ENCODE measurements around the gene GRM8. TPM values are rescaled to one million over a fixed set of nuclear protein-coding genes. Genes with fewer than 3 reads are reported as not detected.

The GRM8 gene
- total and polyA plus RNA-seq, 4 experiments from 2014 or later, result not detected

DNA sequence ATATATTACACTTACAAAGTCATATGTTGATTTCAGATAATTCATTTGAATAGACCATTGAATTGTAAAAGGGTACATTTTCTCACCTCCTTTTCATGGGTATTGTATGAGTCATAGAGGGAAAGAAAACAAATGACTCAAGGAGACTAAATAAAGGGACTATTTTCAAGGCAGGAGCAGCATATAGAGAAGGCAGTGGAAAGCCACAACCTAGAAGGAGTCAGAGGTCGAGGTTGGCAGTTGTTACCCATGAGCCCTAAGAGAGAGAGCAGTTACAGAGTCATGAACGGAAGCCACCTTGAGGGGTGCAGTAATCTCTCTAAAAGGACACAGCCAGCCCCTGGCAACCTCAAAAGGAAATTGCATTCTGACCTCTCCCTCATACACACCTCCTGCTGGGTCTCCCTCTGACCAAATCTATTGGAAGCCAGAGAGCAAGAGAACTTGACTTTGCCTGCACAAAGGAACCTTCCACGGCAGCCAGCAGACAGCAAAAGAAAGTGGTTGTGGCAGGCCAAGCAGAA, 137.9 kb downstream of the GRM8 start:
- Histone ChIP-seq H3K27ac (ENCODE audit: low read depth, low read length) (no peak overlapping the region), H3K9me3 (ENCODE audit: control insufficient read depth in 1 of 2, low read length in 2 of 2) (no peaks in the 10 kb centered on the region), H3K27me3 (ENCODE audit: insufficient read depth, low read length) (no peaks in the 10 kb centered on the region), H3K4me1 (ENCODE audit: insufficient read depth, low read length) (no peaks in the 10 kb centered on the region), H3K4me3 (ENCODE audit: low read length in 2 of 2) (no peak overlapping the region), H3K36me3 (ENCODE audit: insufficient read depth, low read length) (no peaks in the 10 kb centered on the region)
- ChIA-PET CTCF (ENCODE audit: partially characterized antibody) (no interaction called here), POLR2A (ENCODE audit: partially characterized antibody) (no interaction called here)
- intact Hi-C loops (cut with micrococcal nuclease), result no loop called here
- H3K27me3 Mint-ChIP-seq, result peaks cover 3 to 11% of the 10 kb centered on the region in 2 donors
- H3K4me1 Mint-ChIP-seq, result no peaks in the 10 kb centered on the region
- H3K36me3 Mint-ChIP-seq, result no peaks in the 10 kb centered on the region
- H3K9me3 Mint-ChIP-seq, result peaks cover 0 to 8% (median 2%) of the 10 kb centered on the region in 8 donors
- DNase-seq, result no peak
- H3K4me3 Mint-ChIP-seq, result no peak overlapping the region
- no peak overlapping the region for H3K27ac Mint-ChIP-seq

- peaks cover 0 to 3% of the 10 kb centered on the region in 2 donors for H3K9me3 ChIP-seq (ENCODE audit: control insufficient read depth in 1 of 2, low read length in 2 of 2)
- H3K4me3 Mint-ChIP-seq, result no peak overlapping the region
- H3K27me3 ChIP-seq (ENCODE audit: insufficient read depth, low read length), result no peaks in the 10 kb centered on the region
- H3K4me1 Mint-ChIP-seq, result peaks cover 0 to 3% (median 0%) of the 10 kb centered on the region in 4 donors
- peak in 4 of 5 donors; percentile 7 to 32 (median 29) for DNase-seq
- no peaks in the 10 kb centered on the region for H3K36me3 Mint-ChIP-seq
- no peak overlapping the region for H3K27ac Mint-ChIP-seq
- intact Hi-C loops (cut with micrococcal nuclease), result no loop called here
- peaks cover 9 to 19% (median 11%) of the 10 kb centered on the region in 8 donors for H3K9me3 Mint-ChIP-seq
- H3K27ac ChIP-seq (ENCODE audit: low read depth, low read length), result no peak overlapping the region
- ChIA-PET CTCF (ENCODE audit: partially characterized antibody) (interaction anchor here (0.5 kb wide), 1 partner anchor 230 kb away, joined by 3 read pairs; no protein-coding TSS in a partner anchor), POLR2A (ENCODE audit: partially characterized antibody) (no interaction called here)
- H3K4me3 ChIP-seq (ENCODE audit: low read length in 2 of 2), result no peak overlapping the region
- no peaks in the 10 kb centered on the region for H3K36me3 ChIP-seq (ENCODE audit: insufficient read depth, low read length)
- H3K4me1 ChIP-seq (ENCODE audit: insufficient read depth, low read length), result no peaks in the 10 kb centered on the region
- H3K27me3 Mint-ChIP-seq, result peaks cover 1 to 10% of the 10 kb centered on the region in 2 donors
Observed at GRCh38 chr7:127107601-127108007, 145.1 kb downstream of the GRM8 start.

- no peak overlapping the region for H3K4me3 ChIP-seq (ENCODE audit: low read length in 2 of 2)
Observed at GRCh38 chr7:127093340-127093739, 159.4 kb downstream of the GRM8 start.

GRCh38 chr7:127091620-127092019, 161.1 kb downstream of the GRM8 start:
- peaks cover 0 to 2% (median 0%) of the 10 kb centered on the region in 8 donors for H3K9me3 Mint-ChIP-seq
- H3K36me3 Mint-ChIP-seq, result no peaks in the 10 kb centered on the region
- H3K27ac Mint-ChIP-seq, result no peak overlapping the region
- Histone ChIP-seq H3K36me3 (ENCODE audit: insufficient read depth, low read length) (no peaks in the 10 kb centered on the region), H3K4me3 (ENCODE audit: low read length in 2 of 2) (no peak overlapping the region), H3K27ac (ENCODE audit: low read depth, low read length) (no peak overlapping the region), H3K9me3 (ENCODE audit: control insufficient read depth in 1 of 2, low read length in 2 of 2) (no peaks in the 10 kb centered on the region), H3K27me3 (ENCODE audit: insufficient read depth, low read length) (no peaks in the 10 kb centered on the region), H3K4me1 (ENCODE audit: insufficient read depth, low read length) (no peaks in the 10 kb centered on the region)
- ChIA-PET POLR2A (ENCODE audit: partially characterized antibody) (no interaction called here), CTCF (ENCODE audit: partially characterized antibody) (no interaction called here)
- H3K27me3 Mint-ChIP-seq, result peaks cover 0 to 6% of the 10 kb centered on the region in 2 donors
- H3K4me1 Mint-ChIP-seq, result no peaks in the 10 kb centered on the region
- DNase-seq, result no peak
- no peak overlapping the region for H3K4me3 Mint-ChIP-seq
- intact Hi-C loops (cut with micrococcal nuclease), result no loop called here

More at GRCh38 chr7:127093340-127093739, 159.4 kb downstream of the GRM8 start:
- no peak for DNase-seq
- Histone ChIP-seq H3K9me3 (ENCODE audit: control insufficient read depth in 1 of 2, low read length in 2 of 2) (no peaks in the 10 kb centered on the region), H3K36me3 (ENCODE audit: insufficient read depth, low read length) (no peaks in the 10 kb centered on the region), H3K4me1 (ENCODE audit: insufficient read depth, low read length) (no peaks in the 10 kb centered on the region), H3K27ac (ENCODE audit: low read depth, low read length) (no peak overlapping the region), H3K27me3 (ENCODE audit: insufficient read depth, low read length) (no peaks in the 10 kb centered on the region)
- intact Hi-C loops (cut with micrococcal nuclease), result no loop called here
- no peak overlapping the region for H3K4me3 Mint-ChIP-seq
- ChIA-PET POLR2A (ENCODE audit: partially characterized antibody) (no interaction called here), CTCF (ENCODE audit: partially characterized antibody) (no interaction called here)
- H3K9me3 Mint-ChIP-seq, result peaks cover 0 to 2% (median 0%) of the 10 kb centered on the region in 8 donors
- no peaks in the 10 kb centered on the region for H3K36me3 Mint-ChIP-seq
- no peaks in the 10 kb centered on the region for H3K4me1 Mint-ChIP-seq
- peaks cover 0 to 5% of the 10 kb centered on the region in 2 donors for H3K27me3 Mint-ChIP-seq
- no peak overlapping the region for H3K27ac Mint-ChIP-seq

- H3K27ac Mint-ChIP-seq, result no peak overlapping the region
- H3K27me3 ChIP-seq (ENCODE audit: insufficient read depth, low read length), result no peaks in the 10 kb centered on the region
- H3K36me3 ChIP-seq (ENCODE audit: insufficient read depth, low read length), result no peaks in the 10 kb centered on the region
- peaks cover 0 to 6% (median 0%) of the 10 kb centered on the region in 8 donors for H3K9me3 Mint-ChIP-seq
- no peaks in the 10 kb centered on the region for H3K4me1 Mint-ChIP-seq
- ChIA-PET POLR2A (ENCODE audit: partially characterized antibody) (no interaction called here), CTCF (ENCODE audit: partially characterized antibody) (interaction anchor here (1.7 kb wide), 1 partner anchor 31 kb away, joined by 4 read pairs; no protein-coding TSS in a partner anchor)
- no peak overlapping the region for H3K4me3 ChIP-seq (ENCODE audit: low read length in 2 of 2)
- DNase-seq, result no peak
- H3K27me3 Mint-ChIP-seq, result peaks cover 0 to 9% of the 10 kb centered on the region in 2 donors
- intact Hi-C loops (cut with micrococcal nuclease), result no loop called here
- H3K36me3 Mint-ChIP-seq, result no peaks in the 10 kb centered on the region
- H3K4me1 ChIP-seq (ENCODE audit: insufficient read depth, low read length), result no peaks in the 10 kb centered on the region
- H3K4me3 Mint-ChIP-seq, result no peak overlapping the region
- H3K9me3 ChIP-seq (ENCODE audit: control insufficient read depth in 1 of 2, low read length in 2 of 2), result no peaks in the 10 kb centered on the region
- H3K27ac ChIP-seq (ENCODE audit: low read depth, low read length), result no peak overlapping the region
Observed at GRCh38 chr7:127089146-127089545, 163.6 kb downstream of the GRM8 start.

GRCh38 chr7:127081539-127081938, 171.2 kb downstream of the GRM8 start:
- H3K4me3 Mint-ChIP-seq, result no peak overlapping the region
- no peaks in the 10 kb centered on the region for H3K4me1 ChIP-seq (ENCODE audit: insufficient read depth, low read length)
- no peak overlapping the region for H3K4me3 ChIP-seq (ENCODE audit: low read length in 2 of 2)
- no peak for DNase-seq
- intact Hi-C loops (cut with micrococcal nuclease), result no loop called here
- no peak overlapping the region for H3K27ac ChIP-seq (ENCODE audit: low read depth, low read length)
- H3K27me3 Mint-ChIP-seq, result peaks cover 4 to 5% of the 10 kb centered on the region in 2 donors
- no peak overlapping the region for H3K27ac Mint-ChIP-seq
- no peaks in the 10 kb centered on the region for H3K27me3 ChIP-seq (ENCODE audit: insufficient read depth, low read length)
- POLR2A ChIA-PET (ENCODE audit: partially characterized antibody), result no interaction called here
- CTCF ChIA-PET (ENCODE audit: partially characterized antibody), result no interaction called here
- H3K36me3 Mint-ChIP-seq, result no peaks in the 10 kb centered on the region
- peaks cover 0 to 7% (median 2%) of the 10 kb centered on the region in 8 donors for H3K9me3 Mint-ChIP-seq
- no peaks in the 10 kb centered on the region for H3K36me3 ChIP-seq (ENCODE audit: insufficient read depth, low read length)
- no peaks in the 10 kb centered on the region for H3K4me1 Mint-ChIP-seq
- H3K9me3 ChIP-seq (ENCODE audit: control insufficient read depth in 1 of 2, low read length in 2 of 2), result no peaks in the 10 kb centered on the region

DNA sequence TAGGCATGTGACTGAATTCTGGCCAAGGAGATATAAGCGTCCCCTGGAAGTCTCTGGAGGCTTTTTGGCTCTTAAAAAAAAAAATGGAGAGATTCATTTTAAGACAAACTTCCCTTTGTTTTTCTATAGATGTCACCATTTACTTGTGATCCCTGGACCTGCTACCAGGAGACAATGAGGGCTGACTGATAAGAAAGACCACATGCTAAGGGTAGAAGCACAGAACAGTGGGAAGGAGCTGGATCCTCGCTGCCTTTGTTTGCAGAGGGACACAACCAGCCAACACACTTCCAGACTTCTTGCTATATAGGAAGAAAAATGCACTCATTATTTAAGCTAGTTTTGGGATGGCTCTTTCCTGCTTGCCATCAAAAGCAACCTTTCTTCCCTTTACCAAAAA, 172.2 kb downstream of the GRM8 start:
- no peak for DNase-seq
- ChIA-PET POLR2A (ENCODE audit: partially characterized antibody) (interaction anchor here (0.5 kb wide), 1 partner anchor 34 kb away, joined by 3 read pairs; no protein-coding TSS in a partner anchor), CTCF (ENCODE audit: partially characterized antibody) (no interaction called here)
- Histone ChIP-seq H3K9me3 (ENCODE audit: control insufficient read depth in 1 of 2, low read length in 2 of 2) (no peaks in the 10 kb centered on the region), H3K27me3 (ENCODE audit: insufficient read depth, low read length) (no peaks in the 10 kb centered on the region), H3K4me3 (ENCODE audit: low read length in 2 of 2) (no peak overlapping the region), H3K36me3 (ENCODE audit: insufficient read depth, low read length) (no peaks in the 10 kb centered on the region), H3K4me1 (ENCODE audit: insufficient read depth, low read length) (no peaks in the 10 kb centered on the region), H3K27ac (ENCODE audit: low read depth, low read length) (no peak overlapping the region)
- no peak overlapping the region for H3K4me3 Mint-ChIP-seq
- H3K27ac Mint-ChIP-seq, result no peak overlapping the region
- intact Hi-C loops (cut with micrococcal nuclease), result no loop called here
- peaks cover 2 to 4% of the 10 kb centered on the region in 2 donors for H3K27me3 Mint-ChIP-seq
- H3K9me3 Mint-ChIP-seq, result peaks cover 0 to 7% (median 0%) of the 10 kb centered on the region in 8 donors
- no peaks in the 10 kb centered on the region for H3K36me3 Mint-ChIP-seq
- H3K4me1 Mint-ChIP-seq, result no peaks in the 10 kb centered on the region
